Neural cell (in vitro differentiated cells): ENCODE data around the gene DLG5.

Experiments
- CTCF ChIP-seq: fragments of 450-650 bp; IDR thresholded peaks from 2 replicates; pipeline ENCODE4 v1.5.1; 2014; ENCODE audit warnings: antibody characterized with exemption, mild to moderate bottlenecking, moderate library complexity; ENCODE audit not compliant: poor library complexity, severe bottlenecking
- EP300 ChIP-seq: fragments of 450-650 bp; conservative IDR thresholded peaks from 2 replicates; pipeline ENCODE4 v1.6.1; 2014; ENCODE audit warnings: antibody characterized with exemption, mild to moderate bottlenecking, moderate library complexity; ENCODE audit not compliant: poor library complexity, severe bottlenecking
- EZH2 ChIP-seq: fragments of 200-600, 300-800 bp; shearing (Covaris generic), sonication (generic); IDR thresholded peaks from 2 replicates; pipeline ENCODE4 v1.6.1; 2014; ENCODE audit warnings: antibody characterized with exemption, low read length, borderline replicate concordance, mild to moderate bottlenecking; ENCODE audit not compliant: insufficient read depth, poor library complexity, severe bottlenecking
- MXI1 ChIP-seq: fragments of 450-650 bp; conservative IDR thresholded peaks from 2 replicates; pipeline ENCODE4 v1.6.1; 2014; ENCODE audit warnings: antibody characterized with exemption, mild to moderate bottlenecking; ENCODE audit not compliant: poor library complexity, severe bottlenecking
- POLR2AphosphoS5 ChIP-seq: IDR thresholded peaks from 2 replicates; pipeline ENCODE4 v1.6.1; 2012
- RAD21 ChIP-seq: fragments of 450-650 bp; conservative IDR thresholded peaks from 2 replicates; pipeline ENCODE4 v1.6.1; 2014; ENCODE audit warnings: antibody characterized with exemption, mild to moderate bottlenecking, moderate library complexity
- REST ChIP-seq: IDR thresholded peaks from 2 replicates; pipeline ENCODE4 v1.6.1; 2012; ENCODE audit warnings: borderline replicate concordance
- SMC3 ChIP-seq: fragments of 450-650 bp; conservative IDR thresholded peaks from 2 replicates; pipeline ENCODE4 v1.6.1; 2014; ENCODE audit warnings: antibody characterized with exemption, mild to moderate bottlenecking, moderate library complexity; ENCODE audit not compliant: poor library complexity
- TAF1 ChIP-seq: IDR thresholded peaks from 2 replicates; pipeline ENCODE4 v1.6.1; 2012; ENCODE audit warnings: low read depth

GRCh38 chr10:77859200-77859864 lies 67.2 kb downstream of the DLG5 start:
- TF ChIP-seq TAF1 (no peak), CTCF (no peak), POLR2AphosphoS5 (no peak), MXI1 (no peak), EZH2 (no peak), EP300 (no peak), RAD21 (no peak), REST (no peak), SMC3 (no peak)
